Measurements from ENCODE around the gene DCAF12L2. TPM values are rescaled to one million over a fixed set of nuclear protein-coding genes. Genes with fewer than 3 reads are reported as not detected.

The DCAF12L2 gene
- total and polyA plus RNA-seq, 9 of the 15 experiments (the other 6 are each of a cell fraction or from before 2014, with no cell fraction given): not detected

DNA sequence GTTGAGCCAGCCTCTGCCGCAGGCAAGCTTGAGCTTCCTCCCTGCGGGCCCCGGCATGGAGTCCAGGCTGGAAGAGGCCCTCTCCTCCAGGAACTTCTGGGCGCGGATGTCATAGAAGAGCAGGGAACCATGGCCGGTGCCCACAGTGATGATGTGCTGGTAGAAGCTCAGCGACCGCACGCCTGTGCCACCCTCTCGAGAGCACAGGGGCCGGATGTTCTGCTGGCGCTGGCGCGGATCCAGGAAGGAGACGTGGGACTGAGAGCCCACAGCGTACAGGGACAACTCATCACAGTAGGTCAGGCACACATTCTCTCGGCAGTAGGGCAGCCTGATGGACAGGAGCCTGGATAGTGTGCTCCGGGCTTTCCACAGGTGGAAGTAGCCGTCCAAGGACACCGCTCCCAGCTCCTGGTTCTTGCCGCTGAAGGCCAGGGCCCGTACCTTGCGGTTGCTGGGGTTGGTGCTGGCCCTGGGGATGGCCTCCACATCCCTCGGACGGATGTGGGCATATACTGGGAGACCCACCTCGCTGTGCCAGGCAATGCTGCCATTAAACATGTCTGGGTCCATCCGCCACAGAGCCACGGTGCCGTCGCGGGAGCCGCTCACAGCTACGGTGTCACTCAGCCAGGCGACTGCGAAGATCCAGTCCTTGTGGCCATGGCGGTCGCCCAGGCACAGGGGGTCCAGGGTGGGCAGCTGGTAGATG, 1.2 kb downstream of the DCAF12L2 start:
- Histone ChIP-seq H3K4me3 (no peak overlapping the region), H3K36me3 (ENCODE audit: control insufficient read depth, insufficient read depth, low read length) (no peaks in the 10 kb centered on the region), H3K27me3 (ENCODE audit: control insufficient read depth in 2 of 2, insufficient read depth in 2 of 2, low read length in 2 of 2) (no peaks in the 10 kb centered on the region), H3K9me1 (ENCODE audit: control insufficient read depth, insufficient read depth, low read length) (no peaks in the 10 kb centered on the region), H3K27ac (ENCODE audit: extremely low read depth, low read depth, low read length) (no peak overlapping the region), H3K79me2 (ENCODE audit: control insufficient read depth, insufficient read depth, low read length) (no peaks in the 10 kb centered on the region), H3K9ac (ENCODE audit: insufficient read depth in 1 of 2, low read depth in 2 of 2, low read length in 2 of 2) (no peak overlapping the region), H4K20me1 (replicated peaks; ENCODE audit: control insufficient read depth, insufficient read depth, low read length) (no peaks in the 10 kb centered on the region), H3K4me2 (ENCODE audit: insufficient read depth, low read length) (no peak overlapping the region), H3K9me3 (replicated peaks; ENCODE audit: control insufficient read depth, insufficient read depth, low read depth, low read length) (no peaks in the 10 kb centered on the region), H3K4me1 (replicated peaks in 1 of 2; ENCODE audit: control insufficient read depth in 2 of 2, insufficient read depth in 2 of 2, low read length in 2 of 2) (0 out of 5 replicates have a peak, but pooled peaks cover 0 to 3% of the 10 kb centered on the region in 2 experiments), H2AFZ (ENCODE audit: low read depth, low read length) (no peak overlapping the region)
- no TSS peak for BruUV-seq (replicated peaks)
- 6% methylated on average over 18 of the region's 37 CpGs for WGBS (ENCODE audit: insufficient coverage, low coverage, missing lambda C conversion rate)
- FAIRE-seq: no peak
- DNase-seq (ENCODE audit: extremely low read depth in 1 of 4, low spot score in 3 of 4): no peak
- no peak for TF ChIP-seq TBL1XR1 (IDR thresholded peaks at IDR 0.05; ENCODE audit: low read length in 2 of 2)
- no peak for TF ChIP-seq SREBF2 (CRISPR knock-in tag; IDR thresholded peaks at IDR 0.05)
- TF ChIP-seq, protein P1, sequence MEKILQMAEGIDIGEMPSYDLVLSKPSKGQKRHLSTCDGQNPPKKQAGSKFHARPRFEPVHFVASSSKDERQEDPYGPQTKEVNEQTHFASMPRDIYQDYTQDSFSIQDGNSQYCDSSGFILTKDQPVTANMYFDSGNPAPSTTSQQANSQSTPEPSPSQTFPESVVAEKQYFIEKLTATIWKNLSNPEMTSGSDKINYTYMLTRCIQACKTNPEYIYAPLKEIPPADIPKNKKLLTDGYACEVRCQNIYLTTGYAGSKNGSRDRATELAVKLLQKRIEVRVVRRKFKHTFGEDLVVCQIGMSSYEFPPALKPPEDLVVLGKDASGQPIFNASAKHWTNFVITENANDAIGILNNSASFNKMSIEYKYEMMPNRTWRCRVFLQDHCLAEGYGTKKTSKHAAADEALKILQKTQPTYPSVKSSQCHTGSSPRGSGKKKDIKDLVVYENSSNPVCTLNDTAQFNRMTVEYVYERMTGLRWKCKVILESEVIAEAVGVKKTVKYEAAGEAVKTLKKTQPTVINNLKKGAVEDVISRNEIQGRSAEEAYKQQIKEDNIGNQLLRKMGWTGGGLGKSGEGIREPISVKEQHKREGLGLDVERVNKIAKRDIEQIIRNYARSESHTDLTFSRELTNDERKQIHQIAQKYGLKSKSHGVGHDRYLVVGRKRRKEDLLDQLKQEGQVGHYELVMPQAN (IDR thresholded peaks at IDR 0.05; ENCODE audit: borderline replicate concordance): no peak
- TF ChIP-seq RAD51 (IDR thresholded peaks at IDR 0.05; ENCODE audit: borderline replicate concordance, low read depth): no peak
- TF ChIP-seq HIVEP1 (CRISPR knock-in tag; IDR thresholded peaks at IDR 0.05): no peak
- no peak for TF ChIP-seq NR3C1 (CRISPR knock-in tag; IDR thresholded peaks at IDR 0.05)
- no peak for TF ChIP-seq ZNF668 (CRISPR knock-in tag; IDR thresholded peaks at IDR 0.05)
- TF ChIP-seq TFAM (CRISPR knock-in tag; conservative IDR thresholded peaks at IDR 0.05): no peak
- no peak for TF ChIP-seq ELF4 (CRISPR knock-in tag; IDR thresholded peaks at IDR 0.05)
- no peak for TF ChIP-seq HDAC6 (IDR thresholded peaks at IDR 0.05; ENCODE audit: low read depth, low read length)
- no peak for TF ChIP-seq POLR2G (IDR thresholded peaks at IDR 0.05; ENCODE audit: low read depth, low read length)
- no peak for TF ChIP-seq SRSF3 (IDR thresholded peaks at IDR 0.05; ENCODE audit: insufficient read depth, low read length)
- TF ChIP-seq, protein P2, sequence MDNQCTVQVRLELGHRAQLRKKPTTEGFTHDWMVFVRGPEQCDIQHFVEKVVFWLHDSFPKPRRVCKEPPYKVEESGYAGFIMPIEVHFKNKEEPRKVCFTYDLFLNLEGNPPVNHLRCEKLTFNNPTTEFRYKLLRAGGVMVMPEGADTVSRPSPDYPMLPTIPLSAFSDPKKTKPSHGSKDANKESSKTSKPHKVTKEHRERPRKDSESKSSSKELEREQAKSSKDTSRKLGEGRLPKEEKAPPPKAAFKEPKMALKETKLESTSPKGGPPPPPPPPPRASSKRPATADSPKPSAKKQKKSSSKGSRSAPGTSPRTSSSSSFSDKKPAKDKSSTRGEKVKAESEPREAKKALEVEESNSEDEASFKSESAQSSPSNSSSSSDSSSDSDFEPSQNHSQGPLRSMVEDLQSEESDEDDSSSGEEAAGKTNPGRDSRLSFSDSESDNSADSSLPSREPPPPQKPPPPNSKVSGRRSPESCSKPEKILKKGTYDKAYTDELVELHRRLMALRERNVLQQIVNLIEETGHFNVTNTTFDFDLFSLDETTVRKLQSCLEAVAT (IDR thresholded peaks at IDR 0.05): no peak
- no peak for TF ChIP-seq MAFF (IDR thresholded peaks at IDR 0.05; ENCODE audit: low read length)
- no peak for TF ChIP-seq STAT5A (IDR thresholded peaks at IDR 0.05; ENCODE audit: borderline replicate concordance, low read length)
- TF ChIP-seq RNF2 (IDR thresholded peaks at IDR 0.05): no peak
- TF ChIP-seq KAT8 (IDR thresholded peaks at IDR 0.05; ENCODE audit: low read depth): no peak
- TF ChIP-seq, protein P3, sequence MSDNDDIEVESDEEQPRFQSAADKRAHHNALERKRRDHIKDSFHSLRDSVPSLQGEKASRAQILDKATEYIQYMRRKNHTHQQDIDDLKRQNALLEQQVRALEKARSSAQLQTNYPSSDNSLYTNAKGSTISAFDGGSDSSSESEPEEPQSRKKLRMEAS (CRISPR knock-in tag; IDR thresholded peaks at IDR 0.05): no peak
- no peak for TF ChIP-seq RBM34 (IDR thresholded peaks at IDR 0.05; ENCODE audit: borderline replicate concordance, insufficient read depth, low read length)
- no peak for TF ChIP-seq CHD4 (IDR thresholded peaks at IDR 0.05; ENCODE audit: insufficient read depth, insufficient replicate concordance, low read depth, low read length, poor library complexity, severe bottlenecking)
- intact Hi-C loops (cut with micrococcal nuclease): no loop called here
- in situ Hi-C loops (cut with MboI): no loop called here
- ATAC-seq: no peak
- ChIA-PET CTCF (ENCODE audit: low intra/inter-chr PET ratio) (no interaction called here), POLR2A (interaction anchor here (0.6 kb wide), 1 partner anchor 40 kb away, joined by 3 read pairs; no protein-coding TSS in a partner anchor)
